ENCODE results near the gene DGKB. TPM values are rescaled to one million over a fixed set of nuclear protein-coding genes. Genes with fewer than 3 reads are reported as not detected.
A peak's percentile ranks its signal among the peaks of the same experiment; 100 is the strongest.

Gene DGKB
- polyA plus RNA-seq, 1 of the 3 experiments (the other 2 are of a cell fraction) = 2.1 TPM

- Histone ChIP-seq H3K9me3 (no peaks in the 10 kb centered on the region), H4K20me1 (ENCODE audit: insufficient read depth) (no peaks in the 10 kb centered on the region), H3K4me1 (ENCODE audit: control insufficient read depth in 1 of 2, insufficient read depth in 2 of 2, low read depth in 1 of 2, low read length in 1 of 2) (no peaks in the 10 kb centered on the region; a peak in 1 of 4 replicates), H3K4me3 (ENCODE audit: low read depth in 2 of 2, low read length in 1 of 2) (no peak overlapping the region), H3K27ac (ENCODE audit: low read depth in 2 of 2, low read length in 1 of 2) (no peak overlapping the region), H3F3A (replicated peaks; ENCODE audit: insufficient read depth) (no peaks in the 10 kb centered on the region), H3K79me2 (ENCODE audit: insufficient read depth) (no peaks in the 10 kb centered on the region), H3K4me2 (no peak overlapping the region), H3K27me3 (ENCODE audit: insufficient read depth) (no peaks in the 10 kb centered on the region), H3K36me3 (replicated peaks in 1 of 2; ENCODE audit: control insufficient read depth in 1 of 2, insufficient read depth in 2 of 2, low read length in 1 of 2) (no peaks in the 10 kb centered on the region), H3K9me2 (no peaks in the 10 kb centered on the region), H2AFZ (ENCODE audit: low read depth) (peak overlapping the region; percentile 1; the same call in 1 of the 2 replicates), H3K9ac (no peak overlapping the region)
- WGBS (ENCODE audit: low lambda C conversion rate) = 80% methylated on average over 2 of the region's 2 CpGs
- CTCF ChIA-PET = no interaction called here
- TF ChIP-seq SMC3 (IDR thresholded peaks at IDR 0.05; ENCODE audit: low read depth, low read length) = no peak
- TF ChIP-seq FOSL2 (IDR thresholded peaks at IDR 0.05; ENCODE audit: borderline replicate concordance, low read depth) = no peak
- DNase-seq = no peak
- POLR2A ChIA-PET = no interaction called here
Observed at GRCh38 chr7:14226126-14226525, 676.4 kb downstream of the DGKB start.

DNA sequence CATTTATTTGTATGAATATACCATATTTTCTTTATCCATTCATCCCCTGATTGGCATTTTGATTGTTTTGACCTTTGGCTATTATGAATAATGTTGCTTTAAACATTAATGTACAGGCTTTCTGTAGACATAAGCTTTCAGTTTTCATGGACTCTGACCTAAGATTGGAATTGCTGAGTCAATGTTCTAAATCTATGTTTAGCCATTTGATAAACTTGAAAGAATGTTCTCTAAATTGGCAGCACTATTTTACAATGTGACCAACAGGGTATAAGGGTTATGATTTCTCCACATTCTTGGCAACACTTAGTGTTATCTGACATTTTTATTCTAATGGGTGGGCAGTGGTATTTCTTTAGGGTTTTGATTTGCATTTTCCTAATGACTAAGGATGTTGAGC lies 683.4 kb downstream of the DGKB start:
- H3K4me3 ChIP-seq (ENCODE audit: low read depth in 2 of 2, low read length in 1 of 2) = no peak overlapping the region
- H3K4me1 ChIP-seq (ENCODE audit: control insufficient read depth in 1 of 2, insufficient read depth in 2 of 2, low read depth in 1 of 2, low read length in 1 of 2) = no peaks in the 10 kb centered on the region
- no peaks in the 10 kb centered on the region for H4K20me1 ChIP-seq (ENCODE audit: insufficient read depth)
- no peak overlapping the region for H3K27ac ChIP-seq (ENCODE audit: low read depth in 2 of 2, low read length in 1 of 2)
- no peak overlapping the region for H3K9ac ChIP-seq
- no peak for DNase-seq
- H3K9me3 ChIP-seq = no peaks in the 10 kb centered on the region
- POLR2A ChIA-PET = no interaction called here
- H3F3A ChIP-seq (replicated peaks; ENCODE audit: insufficient read depth) = no peaks in the 10 kb centered on the region
- no peaks in the 10 kb centered on the region for H3K79me2 ChIP-seq (ENCODE audit: insufficient read depth)
- TF ChIP-seq MXI1 (IDR thresholded peaks at IDR 0.05; ENCODE audit: low read depth, low read length) (no peak), USF2 (IDR thresholded peaks at IDR 0.05; ENCODE audit: borderline replicate concordance, low read depth, low read length) (no peak), YY1 (IDR thresholded peaks at IDR 0.05; ENCODE audit: low read depth) (no peak), FOXJ3 (CRISPR knock-in tag; IDR thresholded peaks at IDR 0.05) (no peak), JUND (IDR thresholded peaks at IDR 0.05) (no peak), FOSL2 (IDR thresholded peaks at IDR 0.05; ENCODE audit: borderline replicate concordance, low read depth) (no peak), EZH2phosphoT487 (IDR thresholded peaks at IDR 0.05; ENCODE audit: borderline replicate concordance, low read depth) (no peak), NFIC (IDR thresholded peaks at IDR 0.05; ENCODE audit: borderline replicate concordance) (no peak), EP300 (IDR thresholded peaks at IDR 0.05; ENCODE audit: borderline replicate concordance in 1 of 2, low read depth in 1 of 2, low read length in 1 of 2) (no peak), TEAD4 (IDR thresholded peaks at IDR 0.05; ENCODE audit: borderline replicate concordance, insufficient read depth) (no peak), PBX3 (IDR thresholded peaks at IDR 0.05) (no peak), FOXM1 (IDR thresholded peaks at IDR 0.05; ENCODE audit: low read depth) (no peak), RCOR1 (IDR thresholded peaks at IDR 0.05; ENCODE audit: low read length) (no peak)
- TF ChIP-seq, protein P1, sequence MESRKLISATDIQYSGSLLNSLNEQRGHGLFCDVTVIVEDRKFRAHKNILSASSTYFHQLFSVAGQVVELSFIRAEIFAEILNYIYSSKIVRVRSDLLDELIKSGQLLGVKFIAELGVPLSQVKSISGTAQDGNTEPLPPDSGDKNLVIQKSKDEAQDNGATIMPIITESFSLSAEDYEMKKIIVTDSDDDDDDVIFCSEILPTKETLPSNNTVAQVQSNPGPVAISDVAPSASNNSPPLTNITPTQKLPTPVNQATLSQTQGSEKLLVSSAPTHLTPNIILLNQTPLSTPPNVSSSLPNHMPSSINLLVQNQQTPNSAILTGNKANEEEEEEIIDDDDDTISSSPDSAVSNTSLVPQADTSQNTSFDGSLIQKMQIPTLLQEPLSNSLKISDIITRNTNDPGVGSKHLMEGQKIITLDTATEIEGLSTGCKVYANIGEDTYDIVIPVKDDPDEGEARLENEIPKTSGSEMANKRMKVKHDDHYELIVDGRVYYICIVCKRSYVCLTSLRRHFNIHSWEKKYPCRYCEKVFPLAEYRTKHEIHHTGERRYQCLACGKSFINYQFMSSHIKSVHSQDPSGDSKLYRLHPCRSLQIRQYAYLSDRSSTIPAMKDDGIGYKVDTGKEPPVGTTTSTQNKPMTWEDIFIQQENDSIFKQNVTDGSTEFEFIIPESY (IDR thresholded peaks at IDR 0.05; ENCODE audit: borderline replicate concordance, low read depth) = no peak
- TF ChIP-seq, protein P2, sequence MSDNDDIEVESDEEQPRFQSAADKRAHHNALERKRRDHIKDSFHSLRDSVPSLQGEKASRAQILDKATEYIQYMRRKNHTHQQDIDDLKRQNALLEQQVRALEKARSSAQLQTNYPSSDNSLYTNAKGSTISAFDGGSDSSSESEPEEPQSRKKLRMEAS (IDR thresholded peaks at IDR 0.05; ENCODE audit: low read depth) = no peak
- TF ChIP-seq, protein P3, sequence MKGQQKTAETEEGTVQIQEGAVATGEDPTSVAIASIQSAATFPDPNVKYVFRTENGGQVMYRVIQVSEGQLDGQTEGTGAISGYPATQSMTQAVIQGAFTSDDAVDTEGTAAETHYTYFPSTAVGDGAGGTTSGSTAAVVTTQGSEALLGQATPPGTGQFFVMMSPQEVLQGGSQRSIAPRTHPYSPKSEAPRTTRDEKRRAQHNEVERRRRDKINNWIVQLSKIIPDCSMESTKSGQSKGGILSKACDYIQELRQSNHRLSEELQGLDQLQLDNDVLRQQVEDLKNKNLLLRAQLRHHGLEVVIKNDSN (IDR thresholded peaks at IDR 0.05; ENCODE audit: borderline replicate concordance, low read depth) = no peak
- H2AFZ ChIP-seq (ENCODE audit: low read depth) = no peak overlapping the region
- no peak overlapping the region for H3K4me2 ChIP-seq
- H3K36me3 ChIP-seq (replicated peaks in 1 of 2; ENCODE audit: control insufficient read depth in 1 of 2, insufficient read depth in 2 of 2, low read length in 1 of 2) = no peaks in the 10 kb centered on the region
- CTCF ChIA-PET = no interaction called here
- no peaks in the 10 kb centered on the region for H3K9me2 ChIP-seq
- no peaks in the 10 kb centered on the region for H3K27me3 ChIP-seq (ENCODE audit: insufficient read depth)

All from SK-N-SH (cell line).